ENCODE results near the gene POLN.
"Not testable (repeated sequence)": the region's sequence is repeated elsewhere in the genome, so short reads cannot be mapped to it uniquely, and the experiment has no call there.

POLN gene

GRCh38 chr4:2045518-2045951 is 196.4 kb downstream of the POLN start:
- DNase-seq (ENCODE audit: extremely low read depth in 1 of 2, low read depth in 1 of 2), result no peak

GRCh38 chr4:2044542-2045517 is 197.1 kb downstream of the POLN start:
- no peak for DNase-seq (ENCODE audit: extremely low read depth in 1 of 2, low read depth in 1 of 2)

DNA sequence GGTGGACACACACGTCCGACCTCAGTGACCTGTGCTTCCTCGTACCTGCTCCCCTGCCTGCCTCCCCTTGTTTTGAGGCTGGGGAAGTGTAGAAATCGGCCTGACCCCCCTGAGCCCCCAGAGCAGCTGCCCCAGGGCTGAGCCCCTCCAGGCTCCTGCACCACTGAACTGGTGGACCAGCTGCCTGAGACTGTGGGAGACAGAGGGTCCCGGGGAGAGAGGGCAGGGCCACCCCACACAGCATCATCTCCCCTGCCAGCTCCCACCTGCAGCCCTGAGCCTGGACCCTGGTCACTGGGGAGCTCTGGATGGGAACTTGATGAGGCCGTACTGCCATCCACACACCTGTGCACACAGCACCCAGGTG is 197.8 kb downstream of the POLN start:
- no peak for DNase-seq (ENCODE audit: extremely low read depth in 1 of 2, low read depth in 1 of 2)

- DNase-seq (ENCODE audit: extremely low read depth in 1 of 2, low read depth in 1 of 2), result no peak
These were observed 198.4 kb downstream of the POLN start for GRCh38 chr4:2043396-2044118.

DNA sequence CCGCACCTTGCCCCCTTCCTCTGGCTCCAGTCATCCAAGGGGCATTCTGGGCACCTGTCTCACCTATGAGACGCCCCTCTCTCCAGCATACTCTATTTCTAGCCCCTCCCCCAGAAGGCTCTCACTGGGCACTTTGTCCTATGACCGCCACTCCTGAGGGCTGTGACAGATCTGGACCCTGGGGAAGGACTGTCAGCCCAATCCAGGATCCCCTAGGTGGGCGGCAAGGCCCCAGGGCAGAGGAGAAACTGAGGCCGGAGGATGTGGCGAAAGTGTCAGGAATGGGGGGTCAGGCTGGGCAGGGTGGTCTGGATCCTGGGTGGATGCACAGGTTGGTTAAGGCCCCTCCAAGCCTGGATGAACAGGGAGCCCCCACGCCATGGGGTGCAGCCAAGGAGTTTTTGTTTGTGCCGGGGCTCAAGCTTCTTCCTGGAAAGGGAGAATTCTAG is 198.9 kb downstream of the POLN start:
- DNase-seq (ENCODE audit: extremely low read depth in 1 of 2, low read depth in 1 of 2), result no peak

DNA sequence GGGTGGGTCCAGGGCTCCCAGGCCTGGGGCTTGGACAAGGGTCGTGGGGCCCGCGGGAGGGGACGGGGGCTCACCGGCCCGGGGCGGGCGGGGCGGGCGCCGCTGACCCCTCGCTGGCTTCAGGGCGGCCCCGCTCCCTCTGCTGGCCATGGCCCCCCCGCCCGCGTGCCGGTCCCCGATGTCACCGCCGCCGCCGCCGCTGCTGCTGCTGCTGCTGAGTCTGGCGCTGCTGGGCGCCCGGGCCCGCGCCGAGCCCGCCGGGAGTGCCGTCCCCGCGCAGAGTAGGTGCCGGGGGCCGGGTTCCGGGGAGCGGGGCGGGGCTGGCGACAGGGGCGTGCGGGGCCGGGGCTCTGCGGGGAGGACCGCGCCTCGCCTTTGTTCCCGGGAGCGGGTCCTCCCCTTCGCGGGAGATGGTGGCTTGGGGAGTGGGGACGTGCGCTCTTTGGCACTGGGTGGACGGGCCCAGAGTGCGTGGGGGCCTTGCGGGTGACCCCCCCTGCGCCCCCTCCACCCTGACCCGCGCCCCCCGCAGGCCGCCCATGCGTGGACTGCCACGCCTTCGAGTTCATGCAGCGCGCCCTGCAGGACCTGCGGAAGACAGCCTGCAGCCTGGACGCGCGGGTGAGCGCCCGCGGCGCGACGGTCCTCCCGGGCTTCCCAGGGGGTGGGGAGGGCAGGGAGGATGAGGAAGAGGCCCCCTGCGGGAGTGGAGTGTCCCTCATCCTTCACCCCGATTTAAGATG is 199.5 kb downstream of the POLN start:
- DNase-seq (ENCODE audit: extremely low read depth in 1 of 2, low read depth in 1 of 2), result no peak

DNA sequence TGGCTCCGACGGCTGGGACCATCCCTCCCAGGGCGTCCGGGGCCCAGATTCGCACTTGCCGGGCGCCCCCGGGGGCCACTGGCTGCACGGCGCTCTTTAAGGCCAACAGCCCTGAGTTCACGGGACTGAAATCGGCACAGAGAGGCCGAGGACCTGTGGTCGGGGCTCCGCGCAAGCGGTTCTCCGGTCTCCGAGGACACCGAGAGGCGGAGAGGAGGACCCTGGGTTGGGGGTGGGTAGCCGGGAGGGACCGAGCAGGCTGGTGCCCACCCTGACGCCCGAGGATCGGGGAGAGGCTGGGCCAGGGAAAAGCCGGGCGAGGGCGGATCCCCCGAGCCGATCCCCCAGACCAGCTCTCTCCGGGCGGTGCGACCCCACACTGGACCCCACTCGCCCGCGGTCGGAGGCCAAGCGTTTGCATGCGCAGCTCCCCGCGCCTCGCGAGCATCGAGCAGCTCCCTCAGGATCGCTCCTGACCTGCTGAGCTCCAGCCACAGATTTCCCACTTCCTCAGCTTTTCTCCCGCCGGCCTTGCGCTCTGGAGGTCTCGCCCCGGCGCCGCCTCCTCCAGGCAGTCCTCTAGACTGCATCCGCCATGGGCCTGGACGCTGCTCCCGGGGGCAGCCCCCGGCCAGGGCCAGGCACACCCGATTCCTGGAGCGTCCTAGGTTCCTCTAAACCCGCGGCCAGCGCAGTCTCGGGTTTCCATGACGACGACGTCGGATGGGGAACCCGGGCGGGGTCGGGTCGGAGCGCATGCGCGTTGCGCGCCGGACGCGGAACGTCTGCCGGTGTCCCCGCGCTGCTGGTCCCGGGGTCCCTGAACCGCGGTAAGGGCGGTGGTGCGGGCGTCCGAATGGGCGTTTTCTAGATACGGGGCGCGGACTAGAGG is 200.4 kb downstream of the POLN start:
- peak; percentile 75 to 82 for DNase-seq (ENCODE audit: extremely low read depth in 1 of 2, low read depth in 1 of 2)

- DNase-seq (ENCODE audit: extremely low read depth in 1 of 2, low read depth in 1 of 2), result no peak
These were observed 201.3 kb downstream of the POLN start for GRCh38 chr4:2040391-2041238.

DNA sequence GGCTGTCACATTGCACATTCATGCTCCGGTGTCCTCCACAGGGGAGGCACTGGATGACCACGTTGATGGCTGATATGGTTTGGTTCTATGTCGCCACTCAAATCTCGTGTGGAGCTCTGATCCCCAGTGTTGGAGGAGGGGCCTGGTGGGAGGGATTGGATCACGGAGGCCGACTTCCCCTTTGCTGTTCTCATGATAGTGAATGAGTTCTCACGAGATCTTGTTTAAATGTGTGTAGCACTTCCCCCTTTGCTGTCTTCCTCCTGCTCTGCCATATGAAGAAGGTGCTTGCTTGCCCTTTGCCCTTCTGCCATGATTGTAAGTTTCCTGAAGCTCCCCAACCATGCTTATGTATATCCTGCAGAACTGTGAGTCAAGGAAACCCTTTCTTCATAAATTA is 205.1 kb downstream of the POLN start:
- no peak for DNase-seq (ENCODE audit: extremely low read depth in 1 of 2, low read depth in 1 of 2)

- DNase-seq (ENCODE audit: extremely low read depth in 1 of 2, low read depth in 1 of 2), result no peak
These were observed 205.6 kb downstream of the POLN start for GRCh38 chr4:2036327-2036726.

DNA sequence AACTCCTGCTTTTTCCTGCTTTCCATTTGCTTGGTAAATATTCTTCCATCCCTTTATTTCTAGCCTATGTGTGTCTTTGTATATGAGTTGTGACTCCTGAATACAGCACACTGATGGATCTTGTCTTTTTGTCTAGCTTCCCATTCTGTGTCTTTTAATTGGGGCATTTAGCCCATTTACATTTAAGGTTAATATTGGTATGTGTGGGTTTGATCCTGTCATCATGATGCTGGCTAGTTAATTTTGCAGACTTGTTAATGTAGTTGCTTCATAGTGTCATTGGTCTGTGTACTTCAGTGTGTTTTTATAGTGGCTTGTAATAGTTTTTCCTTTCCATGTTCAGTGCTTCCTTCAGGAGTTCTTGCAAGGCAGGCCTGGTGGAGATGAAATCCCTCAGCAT is 210.8 kb downstream of the POLN start:
- not testable (repeated sequence) for DNase-seq (ENCODE audit: extremely low read depth in 1 of 2, low read depth in 1 of 2)

DNA sequence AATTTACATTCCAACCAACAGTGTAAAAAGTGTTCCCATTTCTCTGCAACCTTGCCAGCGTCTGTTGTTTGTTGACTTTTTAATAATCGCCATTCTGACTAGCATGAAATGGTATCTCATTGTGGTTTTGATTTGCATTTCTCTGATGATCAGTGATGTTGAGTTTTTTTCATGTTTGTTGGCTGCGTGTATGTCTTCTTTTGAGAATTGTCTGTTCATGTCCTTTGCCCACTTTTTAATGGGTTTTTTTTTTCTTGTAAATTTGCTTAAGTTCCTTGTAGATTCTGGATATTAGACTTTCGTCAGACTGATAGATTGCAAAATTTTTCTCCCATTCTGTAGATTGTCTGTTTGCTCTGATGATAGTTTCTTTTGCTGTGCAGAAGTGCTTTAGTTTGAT is 214.8 kb downstream of the POLN start:
- DNase-seq (ENCODE audit: extremely low read depth in 1 of 2, low read depth in 1 of 2), result not testable (repeated sequence)

DNA sequence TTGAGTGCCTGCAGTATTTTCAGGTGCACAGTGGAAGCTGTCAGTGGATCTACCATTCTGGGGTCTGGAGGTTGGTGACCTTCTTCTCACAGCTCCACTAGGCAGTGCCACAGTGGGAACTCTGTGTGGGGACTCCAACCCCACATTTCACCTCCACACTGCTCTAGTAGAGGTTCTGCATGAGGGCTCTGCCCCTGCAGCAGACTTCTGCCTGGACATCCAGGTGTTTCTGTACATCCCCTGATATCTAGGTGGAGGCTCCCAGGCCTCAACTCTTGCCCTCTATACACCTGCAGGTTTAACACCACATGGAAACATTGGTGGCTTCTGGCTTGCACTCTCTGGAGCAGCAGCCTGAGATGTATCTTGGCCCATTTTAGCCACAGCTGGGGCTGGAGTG is 216.1 kb downstream of the POLN start:
- no peak for DNase-seq (ENCODE audit: extremely low read depth in 1 of 2, low read depth in 1 of 2)

GRCh38 chr4:2024683-2025082 is 217.2 kb downstream of the POLN start:
- no peak for DNase-seq (ENCODE audit: extremely low read depth in 1 of 2, low read depth in 1 of 2)

Measured in stimulated activated CD8-positive, alpha-beta memory T cell treated with anti-CD3 and anti-CD28 coated beads, Interleukin-7, amount 100 ng/mL, for 48 hours (primary cell).